ENCODE data around the gene ADAM19.

ADAM19 gene

DNA sequence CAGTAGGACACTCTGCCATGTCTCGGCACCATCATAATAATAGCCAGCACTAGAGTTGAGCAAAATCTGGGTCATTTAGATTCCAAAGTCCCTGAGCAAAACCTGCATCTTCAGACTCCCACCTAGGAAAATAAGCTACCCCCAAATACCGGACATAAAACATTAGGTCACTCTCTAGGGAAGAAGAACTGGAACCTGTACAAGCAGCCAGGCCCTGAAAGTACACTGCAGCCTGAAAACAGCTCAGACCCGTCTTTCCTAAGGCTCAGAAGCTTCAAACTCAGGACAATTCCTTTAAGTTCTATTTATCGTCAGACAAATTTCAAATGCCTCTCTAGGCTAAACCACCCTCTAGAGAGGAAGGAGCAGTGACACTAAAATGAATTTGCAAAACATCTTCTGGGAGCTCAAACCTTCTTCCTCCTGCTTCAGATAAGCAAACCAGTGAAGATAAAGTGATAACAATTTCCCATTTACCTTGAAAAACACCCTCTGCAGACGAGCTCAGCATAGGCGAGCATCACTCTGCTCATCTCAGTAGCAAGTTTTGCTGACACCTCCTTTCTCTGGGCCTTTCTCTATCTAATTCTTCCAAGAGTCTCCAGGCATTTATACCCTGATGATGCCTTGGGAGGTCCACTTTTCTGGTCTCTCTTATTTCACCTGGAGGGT is 34.0 kb downstream of the ADAM19 start:
- DNase-seq = no peak

DNA sequence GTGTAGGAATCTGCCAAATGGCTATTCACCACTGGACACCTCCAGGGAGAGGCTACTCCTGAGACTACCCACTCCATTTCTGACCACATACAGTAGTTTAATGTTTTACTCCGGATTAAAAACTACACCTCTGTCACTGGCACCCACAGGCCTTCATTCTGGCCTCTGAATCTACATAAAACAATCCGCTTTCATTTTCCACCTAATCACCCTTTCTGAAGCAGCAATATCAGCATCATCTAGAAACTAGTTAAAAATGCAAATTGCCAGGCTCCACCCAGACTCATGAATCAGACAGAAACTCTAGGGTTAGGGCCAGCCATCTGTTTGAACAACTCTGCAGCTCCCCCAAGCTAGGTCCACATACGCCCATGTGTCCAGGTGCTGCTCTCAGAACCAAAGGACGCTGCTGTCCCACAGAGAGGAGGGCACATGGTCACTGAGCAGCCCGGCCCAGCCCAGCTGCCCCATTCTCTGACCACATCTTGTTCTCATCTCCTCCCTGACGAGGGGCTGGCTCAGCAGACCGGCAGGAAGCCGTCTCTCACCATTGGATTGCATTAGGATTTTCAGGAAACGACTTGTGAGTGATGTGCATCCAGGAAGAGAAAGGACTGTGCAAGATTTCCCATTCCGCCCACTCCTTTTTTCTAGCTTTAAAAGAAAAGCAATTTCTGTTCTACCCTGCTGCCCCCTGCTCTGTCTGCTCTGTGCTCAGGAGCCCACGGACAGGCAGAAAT is 34.7 kb downstream of the ADAM19 start:
- DNase-seq = peak; percentile 18

DNA sequence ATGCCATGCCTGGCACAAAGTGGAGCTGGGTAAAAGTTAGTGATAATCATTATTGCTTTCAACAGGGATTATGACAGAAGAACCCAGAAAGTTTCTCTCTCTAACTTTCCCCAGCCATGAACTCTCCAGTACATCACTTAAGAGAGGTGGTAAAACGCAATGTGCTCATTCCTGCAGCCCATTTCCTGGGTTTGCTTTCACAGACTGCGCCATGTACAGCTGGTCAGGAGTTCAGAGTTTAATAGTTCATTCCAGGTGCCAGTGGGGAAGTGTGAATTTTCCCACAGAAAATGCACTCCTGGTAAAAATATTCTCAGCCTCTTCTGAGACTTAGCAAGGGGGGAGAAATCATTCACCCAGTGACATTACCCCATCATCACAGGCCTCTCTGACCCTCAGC is 35.5 kb downstream of the ADAM19 start:
- no peak for DNase-seq

DNA sequence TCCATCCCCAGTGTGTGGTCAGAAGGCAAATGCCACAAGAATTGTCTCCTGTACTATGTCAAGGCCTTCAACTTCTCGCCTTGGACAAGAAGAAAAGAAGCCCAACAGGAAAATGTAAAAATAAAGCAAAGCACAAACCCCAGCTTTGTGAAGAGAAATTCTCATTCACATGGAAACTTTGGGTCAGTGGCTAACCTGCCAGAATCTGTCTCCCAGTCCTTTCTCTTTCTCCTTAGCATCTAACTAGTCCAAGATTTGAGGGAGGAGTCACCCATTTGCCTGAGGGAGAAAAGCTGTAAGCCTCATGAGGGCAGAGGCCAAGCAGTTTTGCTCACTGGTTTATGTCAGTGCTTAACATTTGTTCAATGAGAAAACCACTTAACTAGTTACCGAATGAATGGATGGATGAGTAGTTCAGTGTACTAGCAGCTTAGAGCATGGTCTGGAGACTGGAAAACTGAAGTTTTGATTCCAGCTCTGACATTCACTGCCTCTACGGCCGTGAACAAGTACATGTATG is 36.0 kb downstream of the ADAM19 start:
- DNase-seq = no peak

DNA sequence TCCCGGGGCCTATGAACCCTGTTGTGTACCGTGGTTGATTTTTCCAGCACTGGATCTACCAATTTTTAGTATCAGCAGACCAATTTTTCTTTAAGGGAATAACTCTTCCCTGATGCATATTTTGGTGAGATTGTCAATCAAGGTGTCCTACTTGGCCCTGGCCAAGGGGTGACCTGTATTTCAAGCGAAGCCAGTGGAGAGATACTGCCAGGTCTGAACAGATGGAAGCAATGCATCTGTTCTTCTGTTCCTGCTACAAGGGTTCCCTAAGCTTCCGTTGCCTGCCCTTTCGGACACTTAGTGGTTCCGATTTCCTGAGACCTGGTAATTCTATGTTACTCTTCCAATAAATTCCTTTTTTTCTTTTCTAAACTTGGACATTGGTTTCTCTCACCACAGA is 37.3 kb downstream of the ADAM19 start:
- DNase-seq = no peak

DNA sequence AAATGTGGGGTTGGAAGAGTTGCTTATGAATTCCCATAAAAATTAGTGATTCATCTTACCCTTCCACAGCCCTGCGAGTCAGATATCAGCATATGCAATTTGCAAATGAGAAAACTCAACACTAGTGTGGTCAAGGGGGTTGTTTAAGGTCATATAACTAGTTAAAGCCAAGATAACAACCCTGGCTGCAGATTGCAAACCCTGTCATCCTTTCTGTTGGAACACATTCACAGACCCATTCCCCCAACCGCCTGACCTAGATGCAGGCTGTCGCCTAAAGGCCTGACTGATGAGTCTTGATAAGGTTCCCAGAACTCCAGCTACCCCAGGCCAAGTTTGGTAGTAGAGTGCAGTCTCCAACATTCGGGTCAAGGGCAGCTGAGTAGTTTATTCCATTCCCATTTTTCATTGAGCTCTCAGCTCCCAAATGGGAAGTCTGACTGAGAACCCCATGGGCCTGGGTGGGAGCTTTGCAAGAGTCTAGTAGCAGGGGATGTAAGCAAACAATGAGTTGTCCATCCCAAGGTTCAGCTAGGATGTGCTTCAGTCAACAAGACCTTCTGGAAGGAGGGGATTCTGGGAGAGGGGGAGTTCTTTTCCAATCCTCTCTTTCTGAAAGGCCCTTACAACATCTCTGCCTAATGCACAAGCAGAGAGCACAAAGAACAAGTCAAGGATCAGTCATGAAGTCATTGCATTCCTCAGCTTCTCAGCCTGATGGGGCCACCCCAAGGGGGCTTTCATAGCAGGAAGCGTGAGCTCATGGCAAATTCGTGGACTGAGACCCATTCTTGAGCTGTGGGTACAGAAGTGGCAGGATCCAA is 40.3 kb downstream of the ADAM19 start:
- no peak for DNase-seq

DNA sequence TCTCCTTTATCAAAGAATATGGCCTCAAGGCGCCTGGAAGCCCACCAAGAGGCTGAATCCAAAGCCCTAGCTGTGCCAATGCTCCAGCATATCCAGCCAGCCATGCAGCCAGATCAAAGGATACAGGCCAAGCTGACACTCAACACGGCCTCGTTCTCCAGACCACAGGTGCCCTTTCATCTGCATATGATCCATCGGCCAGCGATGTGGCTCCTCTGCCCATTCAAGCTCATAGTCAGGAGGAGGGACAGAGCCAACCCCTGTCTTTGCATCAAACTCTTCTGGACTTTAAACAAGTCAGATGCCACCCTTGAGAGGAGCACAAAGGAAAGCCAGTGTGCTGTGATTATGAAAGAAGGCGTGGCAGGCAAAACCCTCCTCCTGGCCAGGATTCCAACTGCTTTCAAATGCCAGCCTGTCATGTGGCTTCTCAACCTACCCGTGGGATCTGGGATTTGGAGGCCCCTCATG is 42.5 kb downstream of the ADAM19 start:
- DNase-seq = no peak

DNA sequence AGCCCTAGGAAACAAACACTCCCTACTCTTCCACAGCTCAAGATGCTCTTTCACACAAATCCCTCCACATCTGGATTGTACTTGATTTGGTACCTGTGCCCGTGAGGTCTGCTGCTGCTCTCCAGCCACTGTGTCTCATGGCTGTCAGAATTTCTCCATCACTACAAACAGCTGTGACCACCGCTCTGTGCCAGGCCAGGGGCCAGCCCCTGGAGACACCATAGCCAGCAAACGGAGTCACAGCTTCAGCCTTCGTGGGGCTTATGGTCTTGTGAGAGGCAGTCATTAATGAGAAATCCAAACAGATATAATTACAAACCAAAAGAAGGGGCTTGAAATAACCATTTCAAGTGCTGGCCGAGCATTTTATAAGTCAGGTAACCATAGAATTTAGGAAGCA is 43.6 kb downstream of the ADAM19 start:
- DNase-seq = no peak

DNA sequence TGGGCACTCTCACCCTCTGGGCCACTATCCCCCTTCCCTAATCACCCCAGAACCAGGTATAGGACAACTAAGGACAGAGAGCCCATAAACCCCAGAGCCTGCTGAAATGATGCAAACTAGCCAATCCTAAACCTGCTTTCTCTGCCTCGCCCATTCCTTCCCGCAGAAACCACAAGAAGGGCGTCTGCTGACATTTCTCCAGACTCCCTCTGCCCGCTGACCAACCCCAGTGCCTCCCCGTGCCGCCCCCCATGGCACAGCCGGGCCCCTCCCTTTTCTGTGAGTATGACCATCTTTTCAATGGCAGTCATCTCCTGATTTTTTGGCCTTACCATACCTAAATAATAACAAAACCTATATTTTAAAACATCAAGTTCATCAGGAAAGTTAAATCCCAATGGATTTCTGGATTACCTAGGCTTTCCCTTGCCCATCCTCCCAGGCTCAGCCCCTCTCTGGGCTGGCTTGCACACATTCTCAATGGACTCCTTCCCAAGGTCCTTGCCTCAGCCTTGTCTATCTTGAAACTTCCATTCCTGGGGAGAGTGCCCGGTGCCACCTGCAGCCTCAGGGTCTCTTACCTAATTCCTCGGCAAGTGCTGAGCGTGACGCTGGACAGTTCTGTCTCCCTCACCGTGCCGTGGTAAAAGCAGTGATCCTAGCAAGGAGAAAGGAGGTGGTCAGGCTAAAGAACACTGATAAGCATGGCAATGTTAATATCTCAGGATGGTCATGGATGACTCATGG is 45.2 kb downstream of the ADAM19 start:
- DNase-seq = no peak

DNA sequence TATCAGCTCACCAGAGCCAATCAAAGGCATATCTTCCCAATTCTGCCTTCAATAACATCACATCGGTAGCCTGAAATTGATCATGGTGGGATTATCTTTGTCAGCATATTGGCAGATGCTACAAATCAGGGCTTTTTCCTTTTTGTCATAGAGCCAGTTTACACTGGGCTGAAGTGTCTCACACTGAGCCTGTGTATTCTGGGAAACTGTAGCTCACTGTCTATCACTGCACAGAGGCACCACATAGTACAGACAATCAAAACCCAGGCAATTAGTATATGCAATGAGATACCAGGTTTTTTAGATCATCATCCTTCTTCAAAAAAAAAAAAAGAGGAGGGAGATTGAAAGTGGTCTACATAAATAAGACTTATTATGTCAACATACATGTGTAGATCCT is 46.6 kb downstream of the ADAM19 start:
- DNase-seq = no peak

DNA sequence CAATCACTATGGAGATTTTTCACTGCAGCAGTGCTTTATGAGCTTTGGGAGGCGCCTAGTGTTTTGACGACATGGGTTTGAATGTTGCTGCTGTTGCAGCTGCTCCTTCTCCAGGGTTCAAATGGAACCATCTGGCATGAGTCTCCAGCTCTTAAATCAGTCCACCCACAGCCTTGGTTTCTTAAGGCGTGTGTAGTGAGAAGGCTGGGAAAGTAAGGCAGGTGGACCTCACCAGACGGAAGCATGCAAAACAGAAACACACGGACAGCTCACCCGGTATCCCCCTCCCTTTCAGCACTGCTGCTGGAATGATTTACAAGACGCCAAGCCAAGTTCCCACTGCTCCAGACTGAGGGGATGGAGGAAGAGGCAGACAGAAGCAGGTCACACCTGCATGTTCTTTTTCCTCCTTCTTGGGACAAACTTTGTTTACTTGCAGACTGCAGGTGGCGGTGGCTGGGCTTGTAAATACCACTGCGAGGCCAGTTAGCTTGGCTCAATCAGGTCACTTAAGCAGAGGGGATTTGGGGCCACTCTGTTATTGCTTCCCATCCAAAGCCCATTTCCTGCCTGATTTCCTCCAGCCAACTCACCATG is 47.4 kb downstream of the ADAM19 start:
- no peak for DNase-seq

DNA sequence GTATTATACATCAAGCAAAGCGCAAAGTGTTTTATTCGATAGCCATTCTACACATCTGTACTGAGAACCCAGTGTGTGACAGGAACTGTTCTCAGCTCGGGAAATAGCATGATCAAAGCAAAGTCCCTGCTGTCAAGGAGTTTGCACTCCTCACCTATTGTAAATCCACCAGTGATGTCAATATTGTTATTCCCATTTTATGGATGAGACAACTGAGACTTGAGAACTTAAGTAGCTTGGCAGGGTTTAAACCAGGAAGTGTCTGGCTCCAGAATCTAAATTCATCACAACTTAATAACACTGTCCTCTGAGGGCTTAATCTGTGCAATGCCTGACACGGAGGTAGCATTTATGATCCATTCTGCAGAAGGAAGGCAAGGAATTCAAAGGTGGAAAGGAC is 50.7 kb downstream of the ADAM19 start:
- DNase-seq = no peak

DNA sequence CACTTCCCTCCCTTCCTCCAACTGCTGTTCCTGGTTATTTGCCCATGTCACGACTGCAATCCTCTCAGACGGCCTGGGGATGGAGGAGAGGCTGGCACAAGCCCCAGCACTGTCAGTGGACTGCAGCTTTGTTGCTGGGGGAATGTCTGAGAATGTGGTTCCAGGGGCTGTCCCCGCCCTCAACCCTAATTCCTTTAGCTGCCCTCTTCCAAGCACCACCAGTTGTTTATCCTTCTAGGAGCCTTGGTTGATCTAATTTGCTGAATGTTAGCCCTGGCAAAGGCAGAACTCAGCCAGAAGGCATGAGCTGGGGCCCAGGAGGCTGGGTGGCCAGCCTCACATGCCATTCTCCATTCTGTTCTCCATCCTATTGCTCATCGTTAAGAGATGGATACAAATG is 51.6 kb downstream of the ADAM19 start:
- DNase-seq = no peak

DNA sequence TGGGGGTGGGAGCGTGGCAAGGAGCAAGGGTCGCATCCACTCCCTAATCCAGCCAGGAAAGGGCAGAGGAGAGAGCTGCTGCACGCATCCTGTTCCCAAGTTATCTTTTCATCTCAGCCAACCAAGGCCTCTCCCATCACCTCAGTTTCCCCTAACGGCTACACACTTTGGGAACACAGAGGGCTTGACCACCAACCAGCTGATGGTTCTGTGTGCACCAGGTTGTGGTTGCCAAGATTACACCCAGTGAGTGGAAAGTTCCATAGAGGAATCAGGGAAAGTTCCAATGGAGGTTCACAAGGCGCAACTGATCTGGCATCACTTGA is 53.9 kb downstream of the ADAM19 start:
- no peak for DNase-seq

DNA sequence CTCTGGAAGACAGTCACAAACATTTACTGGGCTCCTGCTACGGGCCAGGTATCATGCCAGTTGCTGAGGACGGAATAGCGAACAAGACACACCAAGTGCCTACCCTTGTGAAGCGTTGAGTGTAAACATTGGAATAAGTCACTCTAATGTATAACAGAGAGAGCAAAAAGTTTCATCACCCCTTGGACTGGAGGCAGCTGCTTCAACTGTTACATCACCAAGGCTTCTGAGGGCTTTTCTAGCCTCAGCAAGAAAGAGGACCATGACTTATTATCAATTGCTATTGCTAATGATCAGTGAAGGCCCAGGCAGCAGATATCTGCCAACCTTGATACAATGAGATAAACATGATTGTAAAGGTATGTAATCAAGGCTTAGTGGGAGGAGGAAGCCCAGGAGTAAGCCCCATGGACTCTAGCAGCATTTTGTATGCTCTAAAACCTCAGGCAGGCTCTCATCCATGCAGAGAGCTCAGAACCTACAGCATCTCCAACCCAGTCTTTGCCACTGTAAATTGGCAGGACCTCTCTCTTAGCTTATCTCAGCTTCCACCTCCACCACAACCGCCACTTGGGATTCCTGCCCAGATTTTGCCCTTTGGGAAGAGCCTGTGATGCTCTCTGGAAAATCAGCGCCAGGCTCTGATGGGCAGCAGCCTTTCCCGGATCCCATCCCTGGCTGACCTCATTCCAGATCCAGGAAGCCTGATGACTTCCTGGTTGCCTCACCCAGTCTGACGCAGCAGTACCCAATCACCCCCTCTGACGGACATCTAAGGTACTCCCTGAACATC is 54.5 kb downstream of the ADAM19 start:
- DNase-seq = no peak

DNA sequence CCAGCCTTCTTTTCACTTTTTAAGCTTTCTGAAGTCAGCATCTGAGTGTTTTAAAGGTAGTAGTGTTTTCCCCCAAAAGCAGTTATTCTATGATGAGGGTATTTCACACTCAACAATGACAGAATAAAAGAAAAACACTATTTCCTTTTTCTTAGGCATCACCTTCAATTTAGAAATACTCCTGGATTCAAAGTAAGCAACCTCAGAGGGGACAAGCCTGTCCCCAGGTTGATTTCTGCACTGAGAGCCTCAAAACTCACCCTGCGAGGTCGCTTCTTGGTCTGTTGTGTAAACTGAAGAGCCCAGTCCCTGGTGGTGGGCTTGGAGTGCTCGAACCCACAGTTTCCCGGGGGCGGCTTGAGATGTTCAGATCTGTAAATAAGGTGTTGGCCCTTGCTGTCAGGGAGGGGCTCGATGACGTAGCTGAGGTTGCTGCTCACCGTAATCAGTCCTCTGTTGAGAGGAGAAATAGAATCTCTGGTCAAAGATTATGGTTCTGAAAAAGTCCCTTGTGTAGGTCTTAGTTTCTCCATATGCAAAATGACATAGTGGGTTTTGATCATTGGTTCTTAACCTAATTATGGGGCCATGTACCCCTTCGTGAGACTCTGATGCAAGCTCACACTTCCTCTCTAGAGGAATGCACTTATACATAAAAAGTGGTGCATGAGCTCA is 55.9 kb downstream of the ADAM19 start:
- no peak for DNase-seq

DNA sequence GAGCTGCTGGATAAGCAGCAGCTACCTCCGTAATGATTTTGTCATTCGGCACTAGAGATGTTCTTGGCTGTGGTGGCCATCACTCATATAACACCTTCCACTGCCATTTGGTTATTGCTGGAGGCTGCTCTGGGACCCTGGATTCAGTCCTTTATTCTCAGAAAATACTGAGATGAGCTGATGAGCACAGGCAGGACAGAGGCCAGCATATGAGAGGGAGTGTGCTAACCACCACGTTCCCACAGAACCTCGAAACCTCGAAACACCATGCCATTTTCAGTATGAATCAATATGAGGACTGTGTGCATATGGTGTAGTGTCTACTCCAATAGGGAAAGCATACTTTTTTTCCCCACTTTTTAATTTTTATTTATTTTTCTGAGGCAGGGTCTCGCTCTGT is 56.6 kb downstream of the ADAM19 start:
- DNase-seq = no peak

DNA sequence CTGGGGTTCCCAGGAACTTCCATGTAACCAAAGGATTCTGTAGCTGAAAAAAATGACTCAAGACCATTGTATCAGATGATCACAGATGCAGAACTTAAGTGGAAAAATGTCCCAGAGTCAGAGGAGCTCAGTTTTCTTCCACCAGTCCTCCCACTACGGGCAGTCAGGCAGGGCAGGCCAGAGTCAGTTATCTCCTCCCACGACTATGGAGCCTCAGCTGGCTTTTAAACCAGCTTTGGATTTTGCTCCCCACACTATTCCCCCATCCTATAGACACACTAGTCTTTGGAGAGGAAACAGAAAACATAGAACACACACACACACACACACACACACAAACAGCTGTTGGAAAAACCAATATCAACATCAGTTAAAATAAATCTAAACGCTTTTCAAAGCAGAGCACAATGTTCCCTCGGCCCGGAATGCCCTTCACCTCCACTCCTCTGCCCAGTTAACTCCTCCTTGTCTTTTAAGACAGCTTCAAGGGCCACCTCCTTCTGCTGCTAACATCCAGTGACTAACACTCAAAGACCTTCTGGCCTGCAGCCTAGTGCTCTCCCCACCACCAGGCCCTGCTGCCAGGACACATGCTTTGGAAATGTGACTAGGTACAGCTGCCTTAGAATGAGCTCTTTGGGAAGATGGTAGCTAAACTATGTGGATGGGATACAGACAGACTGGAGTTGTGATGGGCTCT is 58.8 kb downstream of the ADAM19 start:
- no peak for DNase-seq

DNA sequence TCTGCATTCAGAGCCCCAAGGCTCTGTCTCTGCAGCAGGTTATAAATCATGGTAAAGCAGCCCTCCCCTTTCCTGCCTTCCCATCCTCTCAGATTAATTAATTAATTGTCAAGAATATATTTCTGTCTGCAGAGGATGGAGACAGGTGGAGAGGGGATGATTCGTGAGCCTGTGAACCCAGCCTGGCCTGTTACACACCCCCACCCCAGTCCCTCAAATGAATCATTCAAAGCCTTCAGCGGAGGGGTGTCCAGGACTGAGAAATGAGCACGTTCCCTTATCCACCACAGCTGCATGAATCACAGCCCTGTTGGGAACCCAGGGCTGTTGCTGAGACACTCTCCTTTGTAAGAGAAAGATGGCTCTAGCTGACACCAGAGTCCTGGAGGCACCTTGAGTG is 59.6 kb downstream of the ADAM19 start:
- DNase-seq = no peak

DNA sequence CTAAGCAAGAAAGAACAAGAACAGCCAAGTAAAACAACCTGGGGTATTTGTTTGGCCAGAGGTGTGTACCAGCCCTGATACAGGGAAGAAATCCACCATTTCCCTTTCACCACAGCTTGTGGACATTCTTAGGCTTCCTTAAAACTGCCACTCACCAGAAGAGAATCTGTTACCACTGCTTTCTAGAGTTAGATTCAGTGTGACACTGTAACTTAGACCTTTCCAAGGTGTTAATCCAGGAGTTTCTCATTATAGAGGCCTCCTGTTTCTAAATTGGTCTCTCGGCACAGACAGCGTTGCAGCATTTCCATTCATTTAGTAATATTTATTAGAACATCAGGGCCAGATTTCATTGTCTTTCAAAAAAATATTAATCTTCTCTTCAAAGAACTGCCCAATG is 60.6 kb downstream of the ADAM19 start:
- no peak for DNase-seq

DNA sequence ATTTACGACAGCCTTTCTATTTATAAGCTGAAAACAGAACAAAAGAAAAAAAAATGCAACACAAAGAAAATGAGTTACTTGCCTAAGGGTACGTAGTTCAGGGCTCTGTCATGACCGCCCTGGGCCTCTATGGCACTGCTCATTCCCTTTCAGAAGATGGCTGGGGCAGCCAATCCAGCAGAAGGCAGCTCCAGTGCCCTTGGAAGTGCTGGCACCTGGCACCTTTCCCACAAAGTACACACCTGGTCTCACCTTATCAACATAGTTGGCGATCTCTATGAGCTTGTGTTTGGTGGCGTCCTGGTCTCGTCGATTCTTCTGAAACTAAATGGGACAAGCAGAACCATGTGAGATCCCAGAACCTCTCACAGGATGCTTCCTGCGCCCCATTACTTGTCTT is 62.4 kb downstream of the ADAM19 start:
- no peak for DNase-seq

Measured in CD4-positive, alpha-beta T cell treated with Interferon gamma for 1 hour (primary cell).